Astrocyte of the cerebellum (primary cell): ENCODE data around the gene CHST11.

Source experiments
- DNase-seq: peaks from one replicate; pipeline ENCODE4 v3.0.0-alpha.2; 2011; ENCODE audit warnings: low read depth
- H3K4me3 ChIP-seq: 2 replicates; pipeline ENCODE4 v1.5.1; 2011; ENCODE audit warnings: mild to moderate bottlenecking, low read depth, low read length, moderate library complexity
- in situ Hi-C: cut with HindIII; loops from 2 replicates; pipeline ENCODE4 v1.10.0; 2017; ENCODE audit warnings: low sequenced_read_pairs
- TF ChIP-seq, protein P1 (sequence below): IDR thresholded peaks from 2 replicates; pipeline ENCODE4 v1.5.1; 2012; ENCODE audit warnings: low read length, low read depth, moderate library complexity, mild to moderate bottlenecking; ENCODE audit errors: missing control alignments

Gene CHST11

DNA sequence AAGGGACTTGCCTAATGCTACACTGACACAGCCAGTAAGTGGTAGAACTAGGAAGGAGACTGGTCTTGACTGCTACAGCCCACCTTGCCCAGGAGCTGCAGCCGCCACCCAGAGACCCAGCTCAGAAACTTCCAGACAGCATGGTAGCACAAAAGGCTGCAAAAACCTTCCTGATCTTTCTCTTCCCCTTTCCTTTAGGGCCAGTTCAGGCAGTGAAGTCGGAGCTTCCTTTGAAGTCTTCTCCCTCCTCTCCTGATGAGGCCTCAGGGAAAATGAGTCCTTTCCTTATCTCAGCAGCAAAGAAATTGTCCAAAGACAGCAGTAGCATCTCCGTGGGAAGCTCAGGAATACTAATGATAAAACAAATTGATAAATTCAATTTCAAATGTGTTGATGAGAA, 21.0 kb upstream of the CHST11 start:
- DNase-seq: no peak
- no peak overlapping the region for H3K4me3 ChIP-seq
- TF ChIP-seq, protein P1, sequence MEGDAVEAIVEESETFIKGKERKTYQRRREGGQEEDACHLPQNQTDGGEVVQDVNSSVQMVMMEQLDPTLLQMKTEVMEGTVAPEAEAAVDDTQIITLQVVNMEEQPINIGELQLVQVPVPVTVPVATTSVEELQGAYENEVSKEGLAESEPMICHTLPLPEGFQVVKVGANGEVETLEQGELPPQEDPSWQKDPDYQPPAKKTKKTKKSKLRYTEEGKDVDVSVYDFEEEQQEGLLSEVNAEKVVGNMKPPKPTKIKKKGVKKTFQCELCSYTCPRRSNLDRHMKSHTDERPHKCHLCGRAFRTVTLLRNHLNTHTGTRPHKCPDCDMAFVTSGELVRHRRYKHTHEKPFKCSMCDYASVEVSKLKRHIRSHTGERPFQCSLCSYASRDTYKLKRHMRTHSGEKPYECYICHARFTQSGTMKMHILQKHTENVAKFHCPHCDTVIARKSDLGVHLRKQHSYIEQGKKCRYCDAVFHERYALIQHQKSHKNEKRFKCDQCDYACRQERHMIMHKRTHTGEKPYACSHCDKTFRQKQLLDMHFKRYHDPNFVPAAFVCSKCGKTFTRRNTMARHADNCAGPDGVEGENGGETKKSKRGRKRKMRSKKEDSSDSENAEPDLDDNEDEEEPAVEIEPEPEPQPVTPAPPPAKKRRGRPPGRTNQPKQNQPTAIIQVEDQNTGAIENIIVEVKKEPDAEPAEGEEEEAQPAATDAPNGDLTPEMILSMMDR: no peak
- in situ Hi-C loops: loop anchor here (5.0 kb wide), 1 partner anchor 63 kb away; no protein-coding TSS in a partner anchor

DNA sequence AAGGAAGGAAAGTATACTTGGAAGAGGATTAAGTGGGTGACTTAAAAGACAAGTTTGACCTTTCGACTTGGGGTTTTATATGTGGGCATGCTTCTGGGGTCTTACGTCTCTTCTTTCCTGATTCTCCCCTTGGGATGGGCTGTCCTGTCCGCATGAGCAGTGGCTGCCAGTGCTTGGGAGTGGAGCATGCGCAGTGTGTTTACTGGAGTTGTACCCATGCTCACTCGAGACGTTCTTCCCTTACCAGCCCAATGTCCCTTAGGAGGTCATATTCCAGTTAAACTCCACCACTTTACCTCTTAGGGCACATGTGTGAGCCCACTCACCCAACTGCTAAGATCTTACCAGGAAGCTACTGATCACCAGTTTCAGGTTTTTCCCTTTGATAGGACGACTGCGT, 20.0 kb upstream of the CHST11 start:
- DNase-seq: no peak
- in situ Hi-C loops: loop anchor here (5.0 kb wide), 1 partner anchor 64 kb away; no protein-coding TSS in a partner anchor
- H3K4me3 ChIP-seq: no peak overlapping the region
- TF ChIP-seq, protein P1: no peak

DNA sequence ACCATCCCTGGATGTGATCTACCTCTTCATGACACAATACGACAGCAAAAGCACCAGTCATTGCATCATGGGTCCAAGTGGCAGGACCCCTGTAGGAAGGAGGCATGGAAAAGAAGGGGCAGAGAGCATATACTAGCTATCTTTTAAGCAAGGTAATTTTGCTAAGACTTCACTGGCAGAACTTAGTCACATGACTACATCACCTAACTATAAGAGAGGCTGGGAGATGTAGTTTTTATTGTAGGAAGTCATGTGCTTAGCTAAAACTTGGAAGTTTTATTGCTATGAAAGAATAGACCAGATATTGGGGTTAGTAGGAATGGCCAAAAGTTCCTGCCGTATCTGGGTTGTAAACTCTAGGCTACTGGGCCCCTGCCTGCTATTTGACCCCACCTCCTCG, 18.6 kb upstream of the CHST11 start:
- DNase-seq: no peak
- TF ChIP-seq, protein P1: no peak
- H3K4me3 ChIP-seq: no peak overlapping the region
- in situ Hi-C loops: loop anchor here (5.0 kb wide), 1 partner anchor 66 kb away; no protein-coding TSS in a partner anchor

DNA sequence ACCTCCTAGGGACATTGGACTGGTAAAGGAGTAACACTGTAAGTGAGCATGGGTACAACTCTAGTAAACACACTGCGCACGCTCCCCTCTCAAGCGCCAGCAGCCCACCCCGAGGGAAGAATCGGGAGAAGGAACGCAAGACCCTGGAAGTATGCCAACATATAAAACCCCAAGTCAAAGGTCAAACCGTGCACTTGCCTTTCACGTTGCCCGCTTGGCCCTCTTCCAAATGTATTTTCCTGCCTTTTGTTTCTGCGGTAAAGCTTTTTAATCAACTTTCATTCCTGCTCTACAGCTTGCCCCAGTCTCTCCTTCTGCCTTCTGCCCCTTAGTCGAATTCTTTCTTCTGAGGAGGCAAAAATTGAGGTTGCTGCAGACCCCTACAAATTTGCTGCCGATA, 17.6 kb upstream of the CHST11 start:
- TF ChIP-seq, protein P1: no peak
- DNase-seq: no peak
- in situ Hi-C loops: loop anchor here (5.0 kb wide), 1 partner anchor 67 kb away; no protein-coding TSS in a partner anchor
- no peak overlapping the region for H3K4me3 ChIP-seq

DNA sequence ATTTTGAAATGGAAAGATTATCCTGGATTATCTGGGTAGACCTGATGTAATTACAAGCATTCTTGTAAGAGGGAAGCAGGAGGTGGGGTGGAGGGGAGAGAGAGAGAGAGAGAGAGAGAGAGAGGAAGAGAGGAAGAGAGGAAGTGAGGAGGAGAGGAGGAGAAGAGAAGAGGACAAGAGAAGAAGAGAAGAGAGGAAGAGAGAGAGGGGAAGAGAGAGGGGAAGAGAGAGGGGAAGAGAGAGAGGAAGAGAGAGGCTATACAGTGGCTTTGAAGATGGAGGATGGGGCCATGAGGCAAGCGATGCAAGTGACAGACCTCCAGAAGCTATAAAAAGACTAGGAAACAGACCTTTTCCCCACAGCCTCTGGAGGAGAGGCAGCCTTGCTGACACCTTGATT, 13.7 kb upstream of the CHST11 start:
- TF ChIP-seq, protein P1: no peak
- DNase-seq: no peak
- in situ Hi-C loops: no loop called here
- no peak overlapping the region for H3K4me3 ChIP-seq

DNA sequence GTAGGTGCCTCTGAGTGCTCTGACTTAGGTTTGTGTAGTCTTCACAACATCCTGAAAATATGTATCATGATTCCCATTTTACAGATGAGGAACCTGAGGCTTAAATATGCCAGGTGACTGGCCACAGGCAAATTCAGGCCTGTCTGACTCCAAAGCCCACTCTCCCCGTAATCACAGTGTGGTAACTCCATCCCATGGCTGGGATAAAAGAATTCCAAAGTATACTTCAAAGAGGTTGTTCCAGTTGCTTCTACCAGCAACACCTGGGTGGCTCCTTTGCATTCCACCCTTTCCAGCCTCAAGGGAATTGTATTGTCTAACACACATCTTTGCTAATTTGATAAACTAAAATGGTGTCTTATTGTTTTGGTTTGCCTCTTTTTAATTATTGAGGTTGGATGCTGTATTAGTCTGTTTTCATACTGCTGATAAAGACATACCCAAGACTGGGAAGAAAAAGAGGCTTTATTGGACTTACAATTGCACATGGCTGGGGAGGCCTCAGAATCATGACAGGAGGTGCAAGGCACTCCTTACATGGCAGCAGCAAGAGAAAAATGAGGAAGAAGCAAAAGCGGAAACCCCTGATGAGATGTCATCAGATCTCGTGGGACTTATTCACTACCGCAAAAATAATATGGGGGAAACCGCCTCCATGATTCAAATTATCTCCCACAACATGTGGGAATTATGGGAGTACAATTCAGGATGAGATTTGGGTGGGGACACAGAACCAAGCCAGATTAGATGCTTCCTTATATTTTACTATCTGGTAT, 9.9 kb upstream of the CHST11 start:
- DNase-seq: no peak
- in situ Hi-C loops: no loop called here
- TF ChIP-seq, protein P1: no peak
- no peak overlapping the region for H3K4me3 ChIP-seq
